ENCODE measurements around the gene HPSE.
"Not testable (repeated sequence)": the region's sequence is repeated elsewhere in the genome, so short reads cannot be mapped to it uniquely, and the experiment has no call there.

DNA sequence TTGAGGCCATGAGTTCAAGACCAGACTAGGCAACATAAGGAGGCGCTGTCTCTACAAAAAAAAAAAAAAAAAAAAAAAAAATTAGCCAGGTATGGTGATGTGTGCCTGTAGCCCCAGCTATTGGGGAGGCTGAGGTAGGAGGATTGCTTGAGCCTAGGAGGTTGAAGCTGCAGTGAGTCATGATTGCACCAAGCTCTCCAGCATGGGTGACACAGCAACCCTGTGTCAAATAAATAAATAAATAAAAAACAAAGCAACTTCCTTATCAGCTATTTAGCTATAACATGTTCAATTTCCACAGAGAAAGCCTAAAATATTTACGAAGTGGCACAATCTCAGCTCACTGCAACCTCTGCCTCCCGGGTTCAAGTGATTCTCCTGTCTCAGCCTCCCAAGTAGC lies 60.7 kb downstream of the HPSE start:
- TF ChIP-seq CTCF (conservative IDR thresholded peaks at IDR 0.05; ENCODE audit: low read depth in 2 of 2); EZH2phosphoT487 (IDR thresholded peaks at IDR 0.05; ENCODE audit: unreplicated experiment); EZH2 (IDR thresholded peaks at IDR 0.05; ENCODE audit: low read depth, unreplicated experiment): not testable (repeated sequence)

Measured in GM23338 (cell line).